ENCODE data around the gene DUSP1.
"Not testable (repeated sequence)": the region's sequence is repeated elsewhere in the genome, so short reads cannot be mapped to it uniquely, and the experiment has no call there.

Gene DUSP1

DNA sequence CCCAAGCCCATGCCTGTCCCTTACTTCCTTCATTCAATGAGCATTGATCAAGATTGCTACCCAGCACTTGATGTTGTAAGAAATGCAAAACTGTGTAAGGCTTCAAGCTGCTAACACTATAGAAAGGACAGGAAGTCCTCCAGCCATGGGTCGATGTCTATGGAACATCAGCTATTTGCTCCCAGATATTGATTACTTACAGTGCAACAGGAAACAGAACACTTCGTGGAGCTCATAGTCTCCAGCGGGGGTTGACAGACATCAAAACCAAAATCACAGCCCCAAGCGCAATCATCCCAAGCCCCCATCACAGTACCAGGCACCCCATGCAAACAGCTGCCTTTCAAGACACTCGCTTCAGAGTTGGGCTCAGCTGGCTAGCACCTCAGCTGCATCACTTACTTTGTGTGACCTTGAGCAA is 26.8 kb upstream of the DUSP1 start:
- DNase-seq (ENCODE audit: low read depth in 2 of 2) = no peak

DNA sequence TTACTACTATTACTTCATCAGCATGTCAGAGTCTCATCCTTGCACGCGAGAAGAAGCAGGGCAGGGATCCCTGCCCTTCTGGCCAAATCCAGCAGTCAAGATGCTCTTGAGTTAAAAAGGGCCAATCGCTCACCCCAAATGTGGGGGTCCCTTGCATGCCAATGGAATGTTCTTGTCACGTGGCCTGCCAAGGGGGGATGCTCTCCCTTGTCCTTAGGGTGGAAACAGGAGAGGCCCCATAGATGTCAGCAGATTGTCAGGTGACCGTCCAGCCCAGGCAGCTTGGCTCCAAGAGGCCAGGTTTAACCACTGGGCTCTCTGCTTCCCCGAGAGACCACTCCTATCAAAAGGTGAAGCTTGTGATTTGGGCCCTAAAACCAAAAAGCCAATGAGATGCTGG is 25.3 kb upstream of the DUSP1 start:
- DNase-seq (ENCODE audit: low read depth in 2 of 2) = no peak

DNA sequence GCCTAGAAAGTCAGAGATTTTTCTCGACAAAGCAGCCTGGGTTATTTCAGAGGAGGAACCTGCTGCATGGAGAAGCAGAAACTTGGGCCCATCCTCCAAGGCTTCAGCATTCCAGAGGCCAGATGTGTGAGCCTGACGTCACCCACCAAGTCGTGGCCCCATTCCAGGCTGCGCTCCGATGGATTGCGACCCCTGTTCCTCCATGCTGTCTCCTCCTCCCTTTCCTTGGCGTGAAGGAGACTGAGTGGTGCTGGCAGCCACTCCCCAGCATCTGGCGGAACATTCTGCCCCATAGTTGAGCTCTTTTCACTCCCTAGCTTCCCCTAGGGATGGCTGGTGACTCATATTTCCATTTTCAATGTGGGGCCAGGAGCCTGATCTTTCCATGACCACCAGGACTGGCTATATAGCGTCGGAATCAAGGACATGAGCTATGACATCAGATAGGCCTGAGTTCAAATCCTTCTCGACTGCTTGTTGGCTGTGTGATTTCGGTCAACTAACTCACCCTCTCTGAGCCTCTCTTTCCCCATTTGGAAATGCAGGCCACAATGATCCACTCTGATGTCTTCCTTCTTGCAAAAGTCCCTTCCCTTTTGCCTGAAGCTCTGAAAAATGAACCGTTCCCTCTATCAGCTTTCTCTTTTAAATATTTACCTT is 24.5 kb upstream of the DUSP1 start:
- DNase-seq (ENCODE audit: low read depth in 2 of 2) = no peak

DNA sequence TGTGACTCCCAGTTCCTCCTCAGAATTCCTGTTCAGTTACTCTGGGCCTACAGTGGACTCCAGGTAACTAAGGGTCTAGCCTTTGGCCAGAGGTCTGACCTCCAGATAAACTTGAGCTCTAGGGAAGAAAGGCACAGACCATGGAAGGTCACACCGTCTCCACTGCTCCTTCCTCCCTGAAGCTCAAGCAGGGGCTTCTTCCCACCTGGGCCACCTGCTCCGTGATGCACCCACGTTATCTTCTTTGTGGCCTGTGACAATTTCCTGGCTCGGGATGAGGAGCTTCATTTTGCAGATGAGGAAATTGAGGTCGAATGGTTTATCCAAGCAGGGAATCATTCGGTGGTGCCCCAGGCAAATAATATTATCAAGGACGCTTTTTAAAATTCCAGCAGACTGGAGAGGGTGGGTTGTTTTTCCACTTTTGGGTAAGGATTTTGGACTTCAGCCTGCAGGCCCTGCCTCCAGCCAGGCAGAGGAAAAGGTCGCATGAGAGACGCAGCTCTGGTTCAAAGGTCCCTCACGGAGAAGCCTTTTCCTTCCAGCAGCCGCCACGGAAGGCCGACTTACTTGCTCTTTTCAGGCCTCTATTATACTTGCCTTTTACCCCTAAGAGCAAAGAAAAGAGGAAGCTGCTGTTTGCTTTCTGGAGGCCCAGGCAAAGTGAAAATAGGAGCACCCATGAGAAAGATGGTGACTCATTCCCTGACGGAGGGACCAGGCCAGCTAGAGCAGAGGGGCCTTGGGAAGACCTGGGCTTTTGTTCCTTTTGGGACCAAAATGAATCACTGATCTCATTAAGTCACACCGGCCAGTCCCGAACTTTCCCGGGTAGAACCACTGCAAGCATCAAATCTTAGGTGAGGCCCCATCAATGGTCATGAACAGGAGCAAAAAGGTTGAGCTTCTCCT is 22.8 kb upstream of the DUSP1 start:
- DNase-seq (ENCODE audit: low read depth in 2 of 2) = no peak

DNA sequence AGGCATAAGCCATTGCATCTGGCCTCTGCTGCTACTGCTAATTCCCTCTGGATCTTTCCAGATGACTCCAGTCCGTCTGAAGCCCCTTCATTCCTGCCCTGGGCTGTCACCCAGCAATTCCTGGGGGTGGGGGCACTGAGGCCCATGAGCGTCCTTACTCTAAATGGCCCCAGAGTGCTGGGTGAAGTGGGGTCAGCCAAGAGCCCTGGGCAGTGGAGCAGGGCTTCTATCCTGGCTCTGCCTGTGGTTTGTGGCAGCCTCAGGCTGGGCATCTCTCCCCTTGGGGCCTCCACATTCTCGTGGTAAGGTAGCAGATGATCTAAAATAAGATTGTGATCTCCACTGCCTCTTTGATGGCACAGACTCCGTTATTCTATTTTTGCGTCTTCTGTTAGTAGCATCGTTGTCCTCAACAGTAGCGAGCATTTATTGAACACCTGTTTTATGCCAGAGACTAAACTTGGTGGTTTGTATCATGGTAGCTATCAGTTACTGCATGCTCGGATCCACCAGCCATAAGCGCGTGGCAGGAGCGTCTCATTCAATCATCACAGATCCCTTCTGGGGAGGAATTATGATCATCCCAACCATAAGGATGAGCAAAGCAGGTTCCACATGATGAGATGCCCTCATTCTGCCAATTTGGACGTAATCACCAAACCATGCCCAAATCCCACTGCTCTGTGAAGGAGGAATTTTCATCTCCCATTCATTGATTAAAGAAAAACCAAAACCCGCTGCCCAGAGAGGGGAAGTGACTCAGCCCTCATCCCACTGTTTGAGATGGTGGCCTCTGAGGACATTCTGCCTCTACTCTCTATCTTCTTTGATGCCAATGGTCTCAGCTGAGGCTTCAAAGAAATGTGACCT is 21.9 kb upstream of the DUSP1 start:
- DNase-seq (ENCODE audit: low read depth in 2 of 2) = no peak

DNA sequence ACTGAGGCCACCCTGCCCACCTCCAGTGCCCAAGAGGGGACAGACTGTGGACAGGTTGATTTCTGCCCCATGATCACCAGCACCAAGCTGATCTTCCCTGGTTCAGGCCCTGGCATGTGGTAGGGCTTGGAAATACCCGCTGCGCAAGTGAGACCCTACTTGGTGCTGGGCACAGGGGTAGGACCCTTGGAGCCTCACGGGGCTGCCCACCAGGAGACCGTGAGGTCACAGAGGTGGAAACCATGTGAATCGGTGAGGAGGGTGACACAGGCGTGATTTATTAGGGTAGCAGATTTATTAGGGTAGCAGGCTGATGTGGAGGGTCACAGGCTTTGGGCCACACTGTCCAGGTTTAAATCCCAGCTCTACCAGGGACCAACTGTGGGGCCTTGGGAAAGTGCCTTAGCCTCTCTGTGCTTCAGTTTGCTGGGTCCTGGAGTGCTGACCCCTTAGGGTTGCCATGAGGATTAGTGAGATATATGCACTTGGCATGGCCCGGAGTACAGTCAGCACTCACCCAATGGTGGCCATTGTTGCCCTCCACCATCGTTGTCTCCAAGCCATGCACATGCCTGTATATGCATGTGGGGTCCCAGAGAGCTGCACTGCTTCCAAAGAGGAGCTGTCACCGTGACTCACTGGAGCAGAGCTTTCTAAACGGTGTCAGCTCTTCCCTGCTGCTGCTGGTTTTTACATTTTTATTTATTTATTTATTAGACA is 20.9 kb upstream of the DUSP1 start:
- DNase-seq (ENCODE audit: low read depth in 2 of 2) = no peak

DNA sequence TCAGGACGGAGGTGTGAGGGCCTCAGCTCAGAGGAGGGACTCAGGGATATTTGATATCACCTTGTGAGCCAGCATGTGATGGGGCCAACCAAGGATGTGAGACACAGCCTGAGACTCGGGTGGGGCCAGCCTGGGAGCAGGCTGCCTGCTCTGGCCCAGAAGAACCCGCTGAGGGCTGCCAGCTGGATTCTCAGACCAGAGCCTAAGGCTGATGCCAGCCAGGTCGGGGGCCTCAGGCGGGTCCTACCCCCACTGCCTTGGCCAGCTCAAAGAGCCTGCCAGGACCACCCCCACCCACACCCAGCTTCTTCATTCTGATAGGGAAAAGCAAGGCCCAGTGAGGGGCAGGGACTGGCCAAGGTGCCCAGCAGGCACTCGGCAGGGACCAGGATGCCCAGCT is 20.3 kb upstream of the DUSP1 start:
- DNase-seq (ENCODE audit: low read depth in 2 of 2) = no peak

DNA sequence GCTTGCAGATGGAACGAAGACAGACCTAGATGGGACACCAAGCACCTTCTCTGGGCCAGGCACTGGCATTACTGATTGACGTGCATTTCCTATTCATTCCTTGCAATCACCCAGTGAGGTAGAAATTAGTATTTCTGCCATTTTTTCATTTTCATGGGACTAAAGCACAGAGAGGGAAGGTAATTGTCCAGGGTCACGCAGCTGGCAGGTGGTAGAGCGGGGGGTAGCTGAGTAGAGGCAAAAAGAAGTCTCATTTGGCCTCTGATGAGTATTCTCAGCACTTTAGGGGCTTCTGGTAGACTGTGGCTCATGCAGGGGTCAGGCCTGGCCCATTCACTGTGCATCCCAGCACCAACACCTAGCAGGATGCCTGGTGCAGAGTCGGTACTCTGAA is 19.5 kb upstream of the DUSP1 start:
- no peak for DNase-seq (ENCODE audit: low read depth in 2 of 2)

DNA sequence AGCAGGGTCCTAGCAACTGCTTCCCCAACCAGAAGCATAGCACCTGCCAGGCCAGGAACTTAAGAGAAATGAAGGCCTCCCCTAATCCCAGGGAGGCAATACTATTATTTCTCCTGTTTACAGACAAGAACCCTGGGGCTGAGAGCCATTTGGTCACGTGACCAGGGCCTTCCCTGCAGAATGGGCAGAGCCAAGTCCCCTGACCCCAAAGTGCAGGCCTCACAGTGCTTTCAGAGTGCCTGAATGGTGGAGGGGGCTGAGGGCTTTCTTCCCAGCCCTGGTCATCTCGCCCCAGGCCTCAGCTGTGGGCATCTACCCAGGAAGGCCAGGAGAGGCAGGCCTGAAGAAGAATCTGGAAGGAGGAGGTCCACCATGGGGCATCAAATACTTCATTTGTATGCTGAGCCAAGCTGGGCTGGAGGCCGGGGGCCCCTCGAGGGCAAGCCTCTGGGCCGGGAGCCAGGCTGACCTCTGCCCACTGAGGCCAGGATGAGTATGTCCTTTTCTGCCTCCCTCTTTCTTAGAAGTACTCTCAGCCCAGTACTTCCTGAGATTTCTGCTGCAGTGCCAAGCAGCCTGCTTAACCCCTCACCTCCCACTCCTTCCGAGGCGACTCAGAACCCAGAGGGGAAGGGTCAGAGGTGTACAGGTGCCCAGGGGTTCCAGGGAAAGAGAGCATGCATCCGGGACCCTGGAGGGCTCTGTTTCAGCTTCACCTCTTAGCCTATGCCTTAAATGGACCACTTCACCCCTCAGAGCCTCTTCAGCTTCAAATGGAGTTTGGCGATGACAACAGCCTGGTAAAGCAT is 18.9 kb upstream of the DUSP1 start:
- no peak for DNase-seq (ENCODE audit: low read depth in 2 of 2)

DNA sequence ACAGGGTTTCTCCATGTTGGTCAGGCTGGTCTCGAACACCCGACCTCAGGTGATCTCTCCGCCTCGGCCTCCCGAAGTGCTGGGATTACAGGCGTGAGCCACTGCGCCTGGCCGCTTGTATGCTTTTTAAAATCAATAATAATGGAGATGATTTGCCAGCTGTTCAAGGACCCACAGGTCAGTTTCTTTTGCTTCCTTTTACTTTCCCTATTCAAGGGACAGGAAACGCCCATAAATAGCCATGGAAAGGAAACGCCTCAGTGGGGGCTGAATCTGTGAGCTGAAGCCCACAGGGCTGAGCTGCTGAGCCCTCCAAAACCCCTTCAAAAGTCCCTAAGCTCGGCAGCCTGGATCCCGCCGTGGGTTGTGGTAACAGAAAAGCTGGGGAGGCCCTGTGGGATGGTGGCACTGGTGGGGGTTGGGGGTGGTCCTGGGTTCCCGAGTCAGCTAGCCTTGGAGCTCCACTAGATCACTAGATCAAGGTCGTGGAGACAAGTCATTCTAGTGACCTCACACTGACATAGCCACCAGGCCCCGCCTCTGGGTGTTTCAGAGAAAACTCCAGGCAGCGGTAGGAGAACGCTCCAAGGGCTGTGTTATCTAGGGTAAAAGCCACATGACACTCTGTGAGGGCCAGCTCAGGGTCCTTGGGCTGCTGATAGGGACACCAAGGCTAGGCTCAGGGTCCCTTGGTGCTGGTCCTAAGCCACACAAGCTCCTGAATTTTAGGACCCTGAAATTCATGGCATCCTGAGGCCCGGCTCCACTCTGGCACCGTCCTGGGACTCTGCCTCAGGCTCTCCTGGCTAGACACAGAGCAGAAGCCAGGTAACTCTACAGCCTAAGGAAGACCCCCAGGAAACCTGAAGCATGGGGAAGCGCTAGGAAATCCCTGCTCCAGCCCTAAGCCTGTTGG is 18.0 kb upstream of the DUSP1 start:
- no peak for DNase-seq (ENCODE audit: low read depth in 2 of 2)

DNA sequence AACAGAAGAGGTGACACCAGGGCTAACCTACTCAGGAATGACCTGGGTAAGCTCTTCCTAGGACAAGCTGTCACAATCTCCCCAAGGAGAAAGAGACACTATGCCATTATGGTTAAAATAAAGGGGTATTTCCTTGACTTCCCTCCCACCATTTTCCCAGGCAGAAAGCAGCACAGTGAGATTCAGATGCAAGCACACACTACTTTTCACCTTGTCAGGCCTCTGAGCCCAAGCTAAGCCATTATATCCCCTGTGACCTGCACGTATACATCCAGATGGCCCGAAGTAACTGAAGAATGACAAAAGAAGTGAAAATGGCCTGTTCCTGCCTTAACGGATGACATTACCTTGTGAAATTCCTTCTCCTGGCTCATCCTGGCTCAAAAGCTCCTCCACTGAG is 16.5 kb upstream of the DUSP1 start:
- DNase-seq (ENCODE audit: low read depth in 2 of 2) = not testable (repeated sequence)

DNA sequence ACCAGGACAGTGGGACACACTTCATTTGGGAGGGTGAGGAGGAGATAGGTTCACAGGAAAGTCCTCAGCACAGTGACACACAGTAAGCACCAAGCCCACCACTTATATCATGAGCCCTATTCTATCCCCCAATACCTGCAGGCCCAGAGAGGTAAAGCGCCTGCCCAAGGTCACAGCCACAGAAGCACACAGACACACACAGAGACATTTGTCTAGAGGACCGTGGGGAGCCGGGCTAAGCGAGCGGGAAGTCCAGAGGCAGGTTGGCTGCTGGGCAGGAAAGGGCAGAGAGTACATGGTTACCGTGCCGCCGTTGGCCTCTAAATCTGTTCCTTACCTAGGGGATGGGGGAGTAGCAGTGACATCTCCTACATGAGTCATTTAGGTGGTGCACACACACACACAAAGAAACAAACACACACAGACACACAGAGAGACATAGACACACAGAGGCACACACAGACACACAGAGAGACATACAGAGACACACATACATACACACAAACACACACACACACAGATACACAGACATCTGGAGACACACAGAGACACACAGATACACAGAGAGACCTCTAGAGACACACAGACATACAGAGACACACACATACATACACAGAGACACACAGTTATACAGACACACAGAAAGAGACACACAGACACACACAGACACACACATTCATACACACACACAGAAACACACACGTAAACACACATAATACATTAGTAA is 15.9 kb upstream of the DUSP1 start:
- DNase-seq (ENCODE audit: low read depth in 2 of 2) = no peak

DNA sequence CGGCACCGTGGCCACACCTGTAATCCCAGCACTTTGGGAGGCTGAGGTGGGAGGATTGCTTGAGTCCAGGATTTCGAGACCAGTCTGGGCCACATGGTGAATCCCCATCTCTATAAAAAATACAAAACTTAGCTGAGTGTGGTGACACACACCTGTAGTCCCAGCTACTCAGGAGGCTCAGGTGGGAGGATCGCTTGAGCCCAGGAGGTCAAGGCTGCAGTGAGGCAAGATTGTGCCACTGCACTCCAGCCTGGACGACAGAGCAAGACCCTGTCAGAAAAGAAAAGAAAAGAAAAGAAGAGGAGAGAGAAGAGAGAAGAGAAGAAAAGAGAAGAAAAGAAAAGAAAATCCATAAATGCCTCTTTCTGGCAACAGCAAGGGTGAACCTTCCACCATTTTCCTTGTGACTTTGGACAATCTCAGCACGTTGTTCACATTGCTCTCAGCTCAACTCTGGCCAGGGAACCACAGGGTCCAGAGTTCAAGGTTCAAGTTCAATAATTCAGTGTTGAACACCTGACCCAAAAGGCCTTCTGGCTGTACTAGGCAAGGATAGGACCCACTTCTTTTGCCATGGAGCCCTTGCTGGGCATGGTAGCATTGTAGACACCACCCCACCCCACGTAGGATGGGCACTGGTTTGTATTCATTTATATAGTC is 14.6 kb upstream of the DUSP1 start:
- DNase-seq (ENCODE audit: low read depth in 2 of 2) = no peak

DNA sequence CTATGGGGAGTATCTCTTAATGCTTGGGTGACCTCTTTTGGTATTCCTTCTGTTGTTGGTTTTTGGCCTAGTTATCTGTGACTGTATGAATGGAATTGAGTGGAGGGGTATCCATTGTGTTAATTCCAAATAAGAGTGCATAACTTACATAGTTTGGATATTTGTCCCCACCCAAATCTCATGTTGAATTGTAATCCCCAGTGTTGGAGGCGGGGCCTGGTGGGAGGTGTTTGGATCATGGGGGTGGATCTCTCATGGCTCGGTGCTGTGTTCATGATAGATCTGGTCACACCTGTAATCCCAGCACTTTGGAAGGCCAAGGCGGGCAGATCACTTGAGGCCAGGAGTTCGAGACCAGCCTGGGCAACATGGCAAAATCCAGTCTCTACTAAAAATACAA is 13.2 kb upstream of the DUSP1 start:
- not testable (repeated sequence) for DNase-seq (ENCODE audit: low read depth in 2 of 2)

DNA sequence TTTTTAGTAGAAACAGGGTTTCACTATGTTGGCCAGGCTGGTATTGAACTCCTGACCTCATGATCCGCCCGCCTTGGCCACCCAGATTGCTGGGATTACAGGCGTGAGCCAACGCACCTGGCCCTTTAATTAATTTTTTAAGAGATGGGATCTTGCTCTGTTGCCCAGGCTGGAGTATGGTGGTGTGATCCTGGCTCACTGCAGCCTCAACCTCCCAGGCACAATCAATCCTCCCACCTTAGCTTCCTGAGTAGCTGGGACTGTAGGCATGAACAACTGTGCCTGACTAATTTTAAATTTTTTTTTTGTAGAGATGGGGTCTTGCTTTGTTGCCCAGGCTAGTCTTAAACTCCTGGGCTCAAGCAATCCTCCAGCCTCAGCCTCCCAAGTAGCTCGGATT is 12.3 kb upstream of the DUSP1 start:
- DNase-seq (ENCODE audit: low read depth in 2 of 2) = not testable (repeated sequence)

DNA sequence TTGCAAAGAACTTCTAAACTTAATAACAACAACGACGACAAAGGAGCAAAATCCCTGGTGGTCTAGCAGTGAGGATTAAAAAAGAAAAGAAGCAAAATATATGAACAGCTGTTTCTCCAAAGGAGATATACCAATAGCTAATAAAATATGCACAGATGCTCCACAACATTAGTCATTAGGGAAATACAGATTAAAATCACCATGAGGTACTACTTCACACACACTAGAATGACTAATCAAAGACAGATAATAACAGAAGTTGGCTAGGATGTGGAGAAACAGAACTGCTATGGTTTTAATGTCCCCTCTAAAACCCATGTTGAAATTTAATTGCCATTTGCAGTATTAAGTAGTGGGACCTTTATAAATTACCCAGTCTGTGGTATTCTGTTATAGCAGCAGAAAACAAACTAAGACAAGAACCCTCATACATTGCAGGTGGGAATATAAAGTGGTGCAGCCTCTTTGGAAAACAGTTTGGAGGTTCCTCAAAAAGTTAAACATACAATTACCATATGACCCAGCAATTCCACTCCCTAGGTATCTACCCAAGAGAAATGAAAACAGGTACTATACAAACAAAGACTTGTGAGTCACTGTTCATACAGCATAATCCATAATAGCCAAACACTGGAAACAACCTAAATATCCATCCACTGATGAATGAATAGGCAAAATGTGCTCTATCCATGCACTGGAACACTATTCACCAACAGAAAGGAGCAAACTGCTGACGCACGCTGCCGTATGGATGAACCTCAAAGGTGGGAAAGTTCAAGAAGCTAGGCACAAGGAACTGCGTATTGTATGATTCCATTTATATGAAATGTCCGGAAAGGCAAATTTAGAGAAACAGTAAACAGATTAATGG is 11.4 kb upstream of the DUSP1 start:
- no peak for DNase-seq (ENCODE audit: low read depth in 2 of 2)

DNA sequence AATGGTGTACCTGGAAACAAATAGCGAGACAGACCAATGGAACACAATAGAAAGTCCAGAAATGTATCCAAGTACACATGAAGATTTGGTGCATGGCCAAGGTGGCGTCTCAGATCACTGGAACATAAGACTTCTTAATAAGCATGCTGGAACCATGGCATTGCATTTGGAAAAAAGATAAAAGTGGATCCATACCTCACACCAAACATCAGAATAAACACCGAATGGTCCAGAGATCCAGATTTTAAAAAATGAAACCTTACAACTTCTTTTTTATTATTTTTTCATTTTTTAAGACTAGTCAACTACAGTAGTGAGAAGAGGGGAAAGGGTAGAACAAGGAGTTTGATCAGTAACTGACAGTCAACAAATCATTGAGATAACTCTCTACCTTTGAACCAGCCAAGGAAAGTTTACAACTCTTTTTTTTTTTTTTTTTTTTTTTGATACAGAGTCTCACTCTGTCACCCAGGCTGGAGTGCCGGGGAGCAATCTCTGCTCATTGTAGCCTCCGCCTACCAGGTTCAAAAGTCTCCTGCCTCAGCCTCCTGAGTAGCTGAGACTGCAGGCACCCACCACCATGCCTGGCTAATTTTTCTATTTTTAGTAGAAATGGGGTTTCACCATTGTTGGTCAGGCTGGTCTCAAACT is 8.8 kb upstream of the DUSP1 start:
- DNase-seq (ENCODE audit: low read depth in 2 of 2) = no peak
